Erythroblast (primary cell): ENCODE results near the gene FAM217A.
A peak's percentile ranks its signal among the peaks of the same experiment; 100 is the strongest.
"Not testable (repeated sequence)": the region's sequence is repeated elsewhere in the genome, so short reads cannot be mapped to it uniquely, and the experiment has no call there.

Source experiments
- DNase-seq, 2 experiments: peaks; one replicate each; lab custom pipeline; 2025; lab: John Stamatoyannopoulos, UW
- GATA1 ChIP-seq: IDR thresholded peaks from 2 replicates; pipeline ENCODE4 v1.6.1; 2011; ENCODE audit warnings: low read depth, mild to moderate bottlenecking, control low read depth, low read length, moderate library complexity
- POLR2A ChIP-seq: IDR thresholded peaks from 2 replicates; pipeline ENCODE4 v1.6.1; 2011; ENCODE audit warnings: mild to moderate bottlenecking, low read length

Gene FAM217A, protein sequence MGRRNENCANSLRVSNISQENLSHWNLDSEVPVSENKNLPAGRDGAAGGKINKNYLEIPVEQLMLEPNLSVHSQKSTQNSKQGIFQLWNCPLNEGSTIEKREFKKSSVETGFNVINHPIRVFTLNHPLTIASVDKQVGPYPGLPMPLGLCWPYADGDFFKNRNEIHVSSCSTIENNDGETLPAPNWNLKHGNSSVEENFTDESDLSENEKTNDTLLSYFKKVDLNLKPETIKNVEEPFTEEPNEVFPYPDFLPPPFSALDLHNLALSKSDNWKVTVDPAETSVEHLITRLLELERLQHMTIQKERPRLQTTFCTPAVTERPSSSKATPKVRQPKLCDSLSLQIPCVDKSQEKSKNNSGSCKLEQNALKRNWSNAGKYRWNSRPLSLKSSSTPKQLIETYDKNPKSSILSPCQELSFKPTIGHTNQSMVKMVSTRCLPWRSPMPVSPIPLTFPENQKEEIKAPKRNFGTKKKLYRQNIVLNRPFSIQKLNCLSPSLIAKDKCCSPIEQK

DNA sequence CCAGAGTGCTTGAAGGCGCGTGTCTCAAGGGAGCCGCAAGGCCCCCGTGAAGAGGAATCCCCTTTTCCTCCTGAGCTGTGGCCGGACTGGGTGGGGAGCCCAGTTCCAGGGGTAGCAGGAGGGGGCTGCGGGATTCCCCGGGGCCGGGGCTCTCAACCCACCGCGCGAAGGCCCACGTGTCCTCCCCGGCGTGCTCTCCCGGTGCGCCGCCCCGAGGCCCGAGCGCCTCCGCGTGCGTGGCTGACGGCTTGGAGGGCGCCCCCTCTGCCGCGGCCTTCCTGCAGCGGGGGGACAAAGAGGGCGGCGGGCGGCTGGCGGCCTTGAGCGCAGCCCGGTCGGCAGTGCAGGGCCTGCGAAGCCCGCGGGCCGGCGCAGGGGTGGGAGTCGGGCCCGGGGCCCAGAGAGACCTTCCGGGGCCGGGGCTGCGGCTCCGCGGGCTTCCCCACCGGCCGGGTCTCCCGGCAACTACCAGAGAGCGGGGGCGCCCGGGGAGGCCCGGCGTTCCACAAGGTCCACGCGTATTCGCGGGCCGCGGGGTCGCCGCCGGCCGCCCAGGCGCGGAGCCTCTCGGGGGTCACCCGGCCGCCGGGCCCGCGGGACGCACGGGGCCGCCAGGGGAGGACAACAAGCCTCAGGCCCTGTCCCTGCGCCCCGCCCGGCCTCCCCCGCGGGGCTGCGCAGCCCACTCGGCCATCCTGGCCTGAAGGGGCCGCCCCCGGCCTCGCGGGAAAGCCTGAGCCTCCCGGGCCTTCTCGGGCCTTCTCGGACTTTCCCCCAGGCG is at the start of gene FAM217A:
FAM217A (minus strand) TSS at position 447 of the 781 bp plus-strand sequence. CDS start 1,723 bp downstream, outside the sequence.
- DNase-seq = no peak
- TF ChIP-seq POLR2A = no peak
- no peak for TF ChIP-seq GATA1

DNA sequence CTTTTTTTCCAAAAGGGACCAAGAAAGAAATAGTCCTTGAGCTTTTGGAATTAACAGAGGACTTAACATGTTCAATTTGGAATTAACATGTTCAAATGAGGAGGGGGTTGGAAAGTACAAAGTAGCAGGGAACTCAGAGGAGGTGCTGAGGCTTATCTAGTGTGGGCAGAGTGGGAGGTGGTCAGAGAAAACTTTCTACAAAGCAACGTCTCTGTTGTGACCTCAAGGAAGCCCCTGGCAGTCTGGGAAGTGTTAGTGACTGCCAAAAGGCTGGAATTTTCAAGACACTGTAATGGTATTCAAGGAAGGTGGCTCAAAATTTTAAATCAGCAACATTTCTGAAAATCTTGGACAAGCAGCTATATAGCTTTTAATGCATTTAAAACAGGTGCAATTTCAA is 49.1 kb upstream of the FAM217A start:
- DNase-seq = peak; percentile 9 to 19
- no peak for TF ChIP-seq GATA1

DNA sequence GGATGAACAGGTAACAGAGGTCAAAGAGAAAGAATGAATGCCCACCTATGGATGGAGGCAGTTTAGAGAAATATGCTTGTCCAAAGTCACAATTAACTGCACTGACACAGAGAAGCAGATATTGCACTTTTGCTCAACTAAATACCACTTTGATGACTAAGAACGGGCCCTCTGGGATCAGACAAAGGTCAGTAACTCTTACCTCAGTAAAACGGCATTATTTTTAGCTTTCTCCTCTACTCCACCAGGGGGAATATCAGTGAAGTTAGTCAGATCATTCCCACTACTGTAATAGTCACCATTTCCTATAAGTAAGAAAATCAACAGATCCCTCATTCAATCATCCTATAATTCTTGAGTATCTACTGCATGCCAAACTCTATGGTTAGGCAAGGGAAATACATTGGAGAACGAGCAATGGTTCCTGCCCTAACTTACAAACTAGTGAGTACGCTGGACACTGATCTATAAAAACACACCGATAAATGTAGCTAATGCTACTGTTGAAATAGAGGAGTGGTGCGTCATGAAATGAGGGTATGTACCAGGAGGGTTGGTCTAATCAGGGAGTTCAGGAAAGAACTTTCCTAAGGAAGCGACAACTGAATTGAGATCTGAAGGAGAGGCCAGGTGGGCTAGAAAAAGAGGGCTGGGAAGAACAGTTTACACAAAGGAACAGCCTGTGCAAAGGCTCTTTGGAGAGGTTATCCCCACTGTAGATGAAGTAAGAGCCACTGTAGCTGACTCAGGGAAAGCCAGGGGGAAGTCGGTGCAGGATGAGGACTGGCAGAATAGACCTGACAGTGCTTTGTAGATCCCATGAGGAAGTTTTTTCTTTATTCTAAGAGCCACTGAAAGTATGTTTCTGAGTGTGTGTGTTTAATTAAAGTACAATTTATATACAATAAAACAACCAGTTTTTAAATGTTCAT is 47.3 kb upstream of the FAM217A start:
- peak in 1 of 2 experiments; percentile 18 for DNase-seq
- TF ChIP-seq GATA1 = no peak
- TF ChIP-seq POLR2A = no peak

DNA sequence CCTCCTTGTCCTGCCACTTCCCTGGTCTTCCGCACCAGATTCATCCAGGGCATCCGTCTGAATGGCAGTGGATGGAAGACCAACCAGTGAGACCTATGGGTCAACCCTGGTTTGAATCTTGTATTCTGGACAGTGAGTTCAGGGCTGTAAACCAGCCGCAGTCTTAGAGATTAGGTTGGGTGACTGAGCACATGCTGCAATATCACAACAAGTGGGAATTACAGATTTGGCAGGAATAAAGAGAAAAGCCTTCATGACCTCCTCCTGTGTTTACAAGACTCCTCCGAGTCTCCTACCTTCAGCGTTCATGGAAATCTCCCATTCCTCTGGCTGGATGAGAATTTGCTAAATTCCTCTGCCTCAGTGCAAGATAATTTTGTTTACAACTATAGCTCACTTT is 46.6 kb upstream of the FAM217A start:
- DNase-seq = peak in 1 of 2 experiments; percentile 40
- TF ChIP-seq GATA1 = no peak
- TF ChIP-seq POLR2A = no peak

DNA sequence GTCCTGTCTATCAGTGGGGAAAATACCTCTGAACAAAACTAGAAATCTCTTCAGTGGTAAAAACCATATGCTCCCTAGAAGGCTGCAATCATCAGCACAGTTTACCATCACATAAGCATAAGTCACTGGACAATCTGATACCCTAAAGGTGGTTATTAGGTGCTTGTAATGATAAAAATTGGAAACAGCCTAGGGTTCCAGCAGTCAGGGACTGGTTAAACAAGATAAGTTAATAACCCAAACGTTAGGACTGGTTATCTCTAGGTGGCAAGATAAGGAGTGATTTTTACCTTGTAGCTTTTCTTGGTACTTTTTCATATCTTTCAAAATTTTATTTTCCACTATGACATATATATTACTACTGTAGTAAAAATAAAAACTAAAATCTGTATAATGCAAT is 45.4 kb upstream of the FAM217A start:
- TF ChIP-seq POLR2A (no peak), GATA1 (no peak)
- DNase-seq = peak; percentile 28 to 79

DNA sequence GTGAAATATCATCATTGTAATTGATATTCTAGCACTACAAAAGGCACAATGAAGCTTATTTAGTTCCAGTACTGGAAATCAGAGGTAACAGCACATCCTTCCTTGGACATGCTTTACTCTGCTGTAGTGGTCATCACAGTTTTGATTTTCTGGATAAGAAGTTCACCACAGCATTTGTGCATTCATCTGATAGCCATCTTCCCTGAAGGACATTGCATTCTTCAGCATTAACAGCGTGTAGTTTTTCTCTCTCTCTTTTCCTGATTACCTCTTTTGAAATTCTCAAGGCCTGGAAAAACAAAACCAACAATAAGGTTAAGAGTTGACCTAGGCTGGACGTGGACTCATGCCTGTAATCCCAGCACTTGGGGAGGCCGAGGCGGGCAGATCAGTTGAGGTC is 36.8 kb upstream of the FAM217A start:
- no peak for TF ChIP-seq GATA1
- no peak for TF ChIP-seq POLR2A
- no peak for DNase-seq

DNA sequence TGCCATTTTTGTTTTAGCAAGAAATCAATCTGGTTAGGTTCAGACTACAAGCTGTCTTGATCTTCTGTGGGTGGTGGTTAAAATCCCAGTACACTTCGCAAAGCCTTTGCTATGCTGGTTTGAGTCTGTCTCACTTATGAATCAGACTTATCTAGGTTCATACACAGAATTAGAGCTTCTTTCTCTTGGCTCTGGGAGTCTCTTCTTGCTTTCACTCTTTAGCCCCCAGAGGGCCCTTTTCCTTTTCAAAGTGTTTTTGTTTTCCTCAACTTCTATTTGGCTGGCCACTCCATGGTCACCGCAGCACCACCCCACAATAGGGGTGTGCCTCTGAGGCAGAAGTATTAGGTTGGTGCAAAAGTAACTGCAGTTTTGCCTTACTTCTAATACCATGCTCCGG is 35.2 kb upstream of the FAM217A start:
- TF ChIP-seq GATA1 = no peak
- TF ChIP-seq POLR2A = no peak

DNA sequence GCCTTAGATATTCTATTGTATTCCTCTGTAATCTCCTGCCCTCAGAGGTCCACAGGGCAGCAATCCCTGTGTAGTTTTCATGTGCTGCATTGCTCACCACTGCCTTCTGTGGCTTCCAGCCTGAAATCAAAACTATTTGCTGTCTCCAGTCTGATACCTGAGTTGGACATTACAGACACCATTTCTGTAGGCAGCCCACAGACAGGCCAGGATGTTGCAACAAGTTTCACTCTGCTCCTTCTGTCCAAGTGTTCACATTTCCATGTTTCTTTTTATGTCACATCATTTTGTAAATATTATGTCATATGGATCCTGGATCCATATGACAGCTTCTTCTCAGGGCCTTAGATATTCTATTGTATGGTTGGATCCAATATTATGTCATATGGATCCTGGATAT is 34.7 kb upstream of the FAM217A start:
- no peak for DNase-seq
- TF ChIP-seq GATA1 = no peak
- no peak for TF ChIP-seq POLR2A

More for the DNA sequence above, 35.2 kb upstream of the FAM217A start:
- DNase-seq = no peak

DNA sequence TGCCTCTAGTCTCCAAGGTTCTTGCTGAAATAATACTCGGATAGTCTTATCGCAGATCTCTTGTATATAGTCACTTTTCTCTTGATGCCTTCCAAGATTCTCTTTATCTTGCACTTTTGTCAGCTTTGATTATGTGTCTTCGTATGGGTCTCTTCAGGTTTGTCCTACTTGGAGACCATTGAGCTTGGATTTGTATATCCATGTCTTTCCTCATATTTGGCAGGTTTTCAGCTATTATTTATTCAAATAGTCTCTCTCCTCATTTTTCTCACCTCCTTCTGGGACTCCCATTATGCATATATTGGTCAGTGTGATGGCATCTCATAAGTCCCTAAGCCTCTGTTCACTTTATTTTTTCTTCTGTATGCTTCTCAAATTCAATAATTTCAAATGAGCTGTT is 33.4 kb upstream of the FAM217A start:
- TF ChIP-seq GATA1 (no peak), POLR2A (no peak)
- DNase-seq = no peak

DNA sequence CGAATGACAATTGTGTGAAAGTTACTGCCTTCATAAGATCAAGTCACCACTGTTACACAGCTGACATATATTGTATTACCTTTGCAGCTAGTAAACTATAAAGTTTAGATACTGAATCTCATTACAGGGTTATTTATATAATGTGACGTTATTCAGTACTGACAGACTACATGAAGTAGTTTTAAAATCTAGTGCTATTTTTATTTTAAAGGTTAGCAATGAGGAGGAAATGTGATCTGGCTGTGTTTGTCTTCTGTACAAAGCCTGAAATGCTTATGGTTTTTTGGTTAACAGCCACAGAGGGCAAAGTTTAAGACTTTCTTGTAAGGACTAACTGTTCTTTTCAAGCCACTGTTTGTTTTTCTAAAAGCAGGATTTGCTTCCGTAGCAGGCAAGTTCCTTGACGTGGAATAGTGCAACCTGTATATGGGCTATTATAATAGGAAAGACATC is 30.5 kb upstream of the FAM217A start:
- DNase-seq = not testable (repeated sequence)

DNA sequence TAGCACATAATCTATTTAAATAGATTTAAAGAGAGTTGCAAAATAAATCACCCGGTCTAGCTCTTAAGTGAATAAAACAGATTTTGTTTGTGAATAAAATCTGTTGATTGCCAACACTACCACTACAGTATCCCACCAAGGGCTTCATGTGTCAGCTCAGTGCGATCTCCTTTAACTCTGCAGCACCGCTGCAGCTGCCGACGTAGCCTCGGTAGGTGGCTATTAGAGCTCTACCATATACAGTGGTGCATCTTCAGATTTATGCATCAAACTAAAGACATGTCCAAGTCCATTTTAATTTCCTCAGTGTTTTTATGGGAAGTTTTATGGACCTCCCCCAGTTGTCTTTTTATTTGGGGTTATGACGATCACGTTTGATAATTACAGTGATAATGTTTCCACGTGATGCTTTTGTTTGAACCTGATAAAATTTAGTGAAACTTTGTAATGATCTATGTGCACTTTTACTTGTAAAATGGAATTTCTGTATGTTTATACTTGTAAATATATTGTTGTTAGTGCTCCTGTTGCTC is 29.7 kb upstream of the FAM217A start:
- no peak for DNase-seq
- TF ChIP-seq POLR2A (no peak), GATA1 (no peak)

DNA sequence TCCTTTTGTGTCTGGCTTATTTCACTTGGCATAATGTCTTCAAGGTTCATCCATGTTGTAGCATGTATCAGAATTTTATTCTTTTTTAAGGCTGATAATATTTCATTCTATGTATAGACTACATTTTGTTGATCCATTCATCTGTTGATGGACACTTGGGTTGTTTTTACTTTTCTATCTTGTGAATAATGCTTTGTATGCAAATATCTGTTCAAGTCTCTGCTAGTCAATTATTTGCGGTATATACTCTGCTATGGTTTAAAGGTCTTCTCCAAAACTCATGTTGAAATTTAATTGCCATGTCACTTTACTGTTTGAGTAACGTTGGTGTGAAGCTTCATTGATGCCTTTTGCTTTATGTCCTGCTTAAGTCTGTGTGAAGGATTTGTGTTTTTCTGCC is 28.9 kb upstream of the FAM217A start:
- TF ChIP-seq GATA1 (no peak), POLR2A (no peak)
- no peak for DNase-seq

DNA sequence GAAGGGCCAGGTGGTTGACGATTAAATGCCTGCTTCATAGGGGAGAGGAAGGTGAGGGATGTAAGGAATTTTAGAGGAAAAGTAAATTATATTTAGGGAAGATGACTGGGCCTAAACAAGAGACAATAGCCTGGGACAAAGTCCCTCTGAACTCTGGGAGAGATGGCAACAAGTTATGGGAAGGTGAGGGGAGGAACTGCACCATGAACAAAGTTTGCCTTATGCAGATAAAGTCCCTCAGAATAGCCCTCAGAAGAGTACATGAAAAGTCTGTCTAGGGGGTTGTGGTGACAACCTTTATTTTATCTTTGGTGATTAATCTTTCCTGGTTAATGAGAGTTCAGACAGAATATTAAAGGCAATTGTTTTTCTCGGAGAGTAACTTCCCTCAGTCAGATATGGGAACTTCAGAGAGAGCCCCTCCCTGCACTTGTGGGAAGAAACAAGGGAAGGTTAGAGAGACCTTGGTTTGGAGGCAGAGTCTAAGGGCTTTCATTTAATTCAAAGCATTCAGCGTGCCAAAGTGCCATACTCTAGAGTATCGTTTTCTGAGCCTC is 27.1 kb upstream of the FAM217A start:
- no peak for DNase-seq

More for the DNA sequence above, 27.1 kb upstream of the FAM217A start:
- TF ChIP-seq POLR2A (no peak), GATA1 (no peak)
